Measurements from ENCODE around the gene KRTAP20-4.

The KRTAP20-4 gene

GRCh38 chr21:30646904-30647414 lies 26.5 kb downstream of the KRTAP20-4 start:
- Histone ChIP-seq H3K9me3 (ENCODE audit: control insufficient read depth in 2 of 2, low read length in 2 of 2) (no peaks in the 10 kb centered on the region), H3K4me3 (ENCODE audit: low read length in 2 of 2) (no peak overlapping the region), H3K27me3 (ENCODE audit: control insufficient read depth in 1 of 2, insufficient read depth in 2 of 2, low read length in 2 of 2) (no peaks in the 10 kb centered on the region)

GRCh38 chr21:30652891-30653290 lies 32.5 kb downstream of the KRTAP20-4 start:
- H3K36me3 ChIP-seq (ENCODE audit: control insufficient read depth in 2 of 2, insufficient read depth in 2 of 2, low read length in 2 of 2), result no peaks in the 10 kb centered on the region
- no peaks in the 10 kb centered on the region for H3K4me1 ChIP-seq (ENCODE audit: control insufficient read depth, insufficient read depth, low read length)
- no peaks in the 10 kb centered on the region for H3K27me3 ChIP-seq (ENCODE audit: control insufficient read depth in 1 of 2, insufficient read depth in 2 of 2, low read length in 2 of 2)
- no peak overlapping the region for H3K9ac ChIP-seq (ENCODE audit: low read length in 2 of 2)
- H3K4me3 ChIP-seq (ENCODE audit: low read length in 2 of 2), result no peak overlapping the region
- no peak overlapping the region for H3K27ac ChIP-seq (ENCODE audit: low read length)
- H3K9me3 ChIP-seq (ENCODE audit: control insufficient read depth in 2 of 2, low read length in 2 of 2), result no peaks in the 10 kb centered on the region

More at GRCh38 chr21:30646904-30647414, 26.5 kb downstream of the KRTAP20-4 start:
- no peaks in the 10 kb centered on the region for H3K36me3 ChIP-seq (ENCODE audit: control insufficient read depth in 2 of 2, insufficient read depth in 2 of 2, low read length in 2 of 2)
- no peak overlapping the region for H3K27ac ChIP-seq (ENCODE audit: low read length)
- no peaks in the 10 kb centered on the region for H3K4me1 ChIP-seq (ENCODE audit: control insufficient read depth, insufficient read depth, low read length)
- H3K9ac ChIP-seq (ENCODE audit: low read length in 2 of 2), result no peak overlapping the region

- Histone ChIP-seq H3K4me1 (ENCODE audit: control insufficient read depth, insufficient read depth, low read length) (no peaks in the 10 kb centered on the region), H3K27ac (ENCODE audit: low read length) (no peak overlapping the region), H3K4me3 (ENCODE audit: low read length in 2 of 2) (no peak overlapping the region), H3K36me3 (ENCODE audit: control insufficient read depth in 2 of 2, insufficient read depth in 2 of 2, low read length in 2 of 2) (no peaks in the 10 kb centered on the region), H3K9me3 (ENCODE audit: control insufficient read depth in 2 of 2, low read length in 2 of 2) (no peaks in the 10 kb centered on the region), H3K27me3 (ENCODE audit: control insufficient read depth in 1 of 2, insufficient read depth in 2 of 2, low read length in 2 of 2) (no peaks in the 10 kb centered on the region), H3K9ac (ENCODE audit: low read length in 2 of 2) (no peak overlapping the region)
Observed at GRCh38 chr21:30668776-30669175, 48.3 kb downstream of the KRTAP20-4 start.

All from stomach smooth muscle (tissue), 2 donors.